HG03575 (cell line): ENCODE measurements around the gene TRIM2.

Experiments
- ATAC-seq: cut with Tn5 transposase; IDR thresholded peaks from one replicate; pipeline ENCODE4 v1.9.1; 2021; ENCODE audit not compliant: unreplicated experiment, insufficient number of reproducible peaks, low FRiP score; ENCODE audit errors: extremely low read depth

Gene TRIM2

DNA sequence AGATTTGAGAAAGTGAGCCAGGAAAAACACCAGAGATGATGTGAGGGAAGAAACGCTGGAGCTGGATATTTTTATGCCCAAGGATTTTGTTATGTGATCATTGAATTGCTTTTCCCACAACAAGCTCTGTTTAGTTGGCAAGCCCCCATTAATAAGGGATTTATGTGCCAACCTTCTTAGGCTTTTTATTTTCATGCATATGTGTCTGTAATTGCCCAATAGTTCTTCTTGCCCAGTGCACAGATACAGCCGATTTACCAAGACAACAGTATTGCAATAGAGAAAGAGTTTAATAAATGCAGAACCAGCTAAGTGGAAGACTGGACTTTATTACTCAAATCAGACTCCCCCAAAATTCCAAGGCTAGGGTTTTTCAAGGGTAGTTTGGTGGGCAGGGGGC is 57.7 kb downstream of the TRIM2 start:
- ATAC-seq, result no peak

DNA sequence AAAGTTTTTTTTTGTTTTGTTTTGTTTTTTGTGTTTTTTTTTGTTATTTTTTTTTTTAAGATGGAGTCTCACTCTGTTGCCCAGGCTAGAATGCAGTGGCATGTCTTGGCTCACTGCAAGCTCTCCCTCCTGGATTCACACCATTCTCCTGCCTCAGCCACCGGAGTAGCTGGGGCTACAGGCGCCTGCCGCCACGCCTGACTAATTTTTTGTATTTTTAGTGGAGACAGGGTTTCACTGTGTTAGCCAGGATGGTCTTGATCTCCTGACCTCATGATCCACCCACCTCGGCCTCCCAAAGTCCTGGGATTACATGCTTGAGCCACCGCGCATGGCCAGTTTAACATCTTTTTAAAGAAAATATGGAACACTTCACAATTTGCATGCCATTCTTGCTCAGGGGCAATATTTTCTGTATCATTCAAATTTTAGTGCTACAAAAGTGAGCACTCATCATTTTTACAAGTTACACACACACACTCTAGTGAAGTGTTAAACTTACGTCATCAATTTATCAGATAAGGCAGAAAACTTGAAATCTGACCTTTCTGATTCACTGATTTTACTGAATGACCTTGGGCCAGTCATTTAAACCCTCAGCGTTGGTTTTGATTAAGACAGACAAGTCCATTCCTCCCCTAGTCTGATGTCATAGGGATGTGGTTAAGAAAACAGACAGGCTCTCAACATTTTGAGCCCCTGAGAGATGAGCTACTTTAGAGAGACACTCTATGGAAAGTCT is 61.2 kb downstream of the TRIM2 start:
- no peak for ATAC-seq

DNA sequence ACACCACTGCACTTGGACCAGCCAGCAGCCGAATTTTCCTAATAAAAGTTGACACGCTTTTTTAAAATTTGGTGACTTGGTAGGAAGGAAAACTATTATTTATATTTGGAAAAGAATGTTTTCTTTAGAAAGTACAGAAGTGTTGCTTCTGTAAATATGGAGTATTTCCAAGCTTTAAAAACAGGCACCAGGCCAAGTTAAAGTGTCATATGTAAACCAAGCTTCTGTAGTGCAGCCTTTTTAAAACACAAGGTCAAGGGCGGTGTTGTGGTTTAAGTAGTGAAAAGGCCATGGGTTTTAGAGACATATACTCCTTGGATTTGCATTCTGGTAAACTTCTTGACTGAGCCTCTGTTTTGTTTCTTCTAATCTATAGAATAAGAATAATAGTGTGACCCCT is 62.7 kb downstream of the TRIM2 start:
- ATAC-seq, result no peak

DNA sequence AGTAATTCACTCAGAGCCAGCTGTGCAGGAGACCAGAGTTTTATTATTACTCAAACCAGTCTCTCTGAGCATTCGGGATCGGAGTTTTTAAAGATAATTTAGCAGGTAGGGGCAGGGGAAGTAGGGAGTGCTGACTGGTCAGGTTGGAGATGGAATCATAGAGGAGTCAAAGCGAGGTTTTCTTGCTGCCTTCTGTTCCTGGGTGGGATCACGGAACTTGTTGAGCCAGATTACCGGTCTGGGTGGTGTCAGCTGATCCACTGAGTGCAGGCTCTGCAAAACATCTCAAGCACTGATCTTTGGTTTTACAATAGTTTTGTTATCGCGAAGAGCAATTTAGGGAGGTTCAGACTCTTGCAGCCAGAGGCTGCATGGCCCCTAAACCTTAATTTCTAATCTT is 63.6 kb downstream of the TRIM2 start:
- ATAC-seq, result no peak

DNA sequence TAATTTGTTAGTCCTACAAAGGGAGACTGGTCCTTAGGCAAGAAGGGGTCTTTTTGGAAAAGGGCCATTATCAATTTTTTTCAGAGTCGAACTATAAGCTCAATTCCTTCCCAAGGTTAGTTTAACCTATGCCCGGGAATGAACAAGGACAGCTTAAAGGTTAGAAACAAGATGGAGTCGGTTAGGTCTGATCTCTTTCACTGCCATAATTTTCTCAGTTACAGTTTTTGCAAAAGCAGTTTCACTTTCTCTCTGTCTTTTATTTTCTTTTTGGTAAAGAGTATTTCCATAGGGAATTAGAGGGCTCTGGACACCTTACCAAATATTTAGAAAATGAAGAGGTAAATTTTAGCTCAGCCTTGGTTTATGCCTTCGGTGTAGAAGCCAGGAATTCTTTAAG is 64.1 kb downstream of the TRIM2 start:
- ATAC-seq, result no peak

DNA sequence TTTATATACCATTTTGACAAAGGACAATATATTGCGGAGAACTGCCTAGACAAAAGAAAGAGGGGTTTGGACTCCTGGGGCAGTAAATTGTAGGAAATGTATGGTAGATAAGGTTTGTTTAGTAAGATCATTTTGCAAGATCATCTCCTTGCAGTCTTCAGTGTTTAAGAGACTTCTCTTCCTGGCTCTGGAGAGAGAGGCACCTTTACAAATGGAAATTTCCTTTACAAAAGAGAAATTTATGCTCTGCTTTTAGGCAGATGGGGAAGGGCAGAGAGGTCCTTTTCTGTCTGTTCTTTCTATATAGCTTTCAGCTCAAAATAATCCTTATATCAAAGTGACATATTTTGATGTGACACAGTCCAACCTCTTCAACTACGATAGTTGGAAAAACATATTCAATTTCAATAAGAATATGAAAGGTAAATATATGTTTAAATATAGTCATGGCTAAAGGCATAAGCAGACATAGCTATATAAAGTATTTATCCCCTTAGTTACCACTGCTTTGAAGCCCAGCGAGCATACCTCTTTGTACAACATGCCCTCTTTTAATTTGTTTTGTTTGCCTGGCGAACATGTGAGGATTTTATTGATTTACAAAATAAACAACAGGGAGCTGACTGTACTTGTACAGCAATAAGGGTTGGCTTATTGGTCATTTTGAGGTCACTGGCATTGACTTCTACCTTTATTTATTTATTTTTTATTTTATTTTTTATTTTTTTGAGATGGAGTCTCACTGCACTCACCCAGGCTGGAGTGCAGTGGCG is 65.2 kb downstream of the TRIM2 start:
- ATAC-seq, result no peak

DNA sequence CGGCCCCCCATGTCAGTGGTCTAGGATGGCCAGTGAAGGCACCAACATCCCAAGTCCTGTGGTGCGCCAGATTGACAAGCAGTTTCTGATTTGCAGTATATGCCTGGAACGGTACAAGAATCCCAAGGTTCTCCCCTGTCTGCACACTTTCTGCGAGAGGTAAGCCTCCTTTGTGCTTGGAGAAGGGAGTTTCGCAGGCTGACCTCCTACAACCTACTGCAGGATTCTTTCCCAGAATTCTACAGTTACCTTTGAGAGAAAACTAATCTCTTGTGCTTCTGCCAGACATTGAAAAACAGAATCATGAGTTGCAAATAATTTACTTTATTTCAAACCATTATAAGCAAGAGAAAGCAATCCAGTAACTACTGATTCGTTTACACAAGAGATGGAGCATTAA is 66.1 kb downstream of the TRIM2 start:
- no peak for ATAC-seq

DNA sequence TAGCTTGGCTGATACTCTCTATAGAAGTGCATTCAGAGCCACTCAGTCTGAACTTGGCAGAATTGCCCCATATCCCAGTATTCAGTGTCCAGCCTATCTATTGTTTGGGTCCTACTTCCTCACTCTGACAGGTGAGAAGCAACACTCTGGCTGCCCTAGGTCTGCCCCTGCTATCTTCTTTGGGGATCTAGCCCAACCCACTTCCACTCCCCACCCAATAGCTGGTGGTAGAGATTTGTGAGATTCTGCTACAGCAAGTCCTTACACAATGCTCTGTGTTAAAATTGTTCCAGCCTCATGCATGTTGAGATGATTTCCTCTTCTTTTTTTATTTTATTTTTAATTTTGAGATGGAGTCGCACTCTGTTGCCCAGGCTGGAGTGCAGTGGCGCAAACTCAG is 67.6 kb downstream of the TRIM2 start:
- ATAC-seq, result no peak

DNA sequence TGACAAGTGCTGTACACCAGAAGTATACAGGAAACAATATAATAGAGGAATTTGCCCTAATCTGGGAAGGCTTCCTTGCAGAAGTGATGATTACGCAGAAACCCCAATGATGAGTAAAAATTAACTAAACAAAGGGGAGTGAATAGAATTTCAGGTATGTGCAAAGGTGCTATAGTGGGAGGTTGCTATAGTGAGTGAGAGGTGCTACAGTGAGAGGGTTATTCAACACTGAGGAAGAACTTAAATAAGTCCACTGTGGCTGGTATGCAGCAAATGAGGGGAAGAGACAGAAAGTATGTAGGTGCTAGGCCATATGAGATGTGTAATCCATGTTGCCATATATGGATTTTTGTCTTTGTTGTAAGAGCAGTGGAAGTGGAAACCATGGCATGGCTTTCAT is 69.5 kb downstream of the TRIM2 start:
- no peak for ATAC-seq

DNA sequence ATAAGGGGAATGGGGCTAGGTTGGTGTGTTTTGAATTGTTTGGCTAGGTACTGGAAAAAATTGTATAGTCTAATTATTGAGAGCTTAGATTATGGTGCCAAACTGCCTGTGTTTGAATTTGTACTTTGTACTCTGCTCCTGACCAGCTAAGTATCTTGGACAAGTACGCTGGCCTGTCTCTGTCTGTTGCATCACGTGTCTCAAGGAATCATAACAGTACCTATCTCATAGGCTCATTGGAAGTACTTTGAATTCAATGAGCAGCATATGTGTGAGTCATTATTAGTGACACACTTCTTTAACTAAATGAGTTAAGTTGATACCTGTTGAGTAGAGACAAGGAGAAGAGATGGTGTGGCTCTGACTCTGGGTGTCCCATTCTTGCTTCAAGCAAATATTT is 70.7 kb downstream of the TRIM2 start:
- no peak for ATAC-seq

DNA sequence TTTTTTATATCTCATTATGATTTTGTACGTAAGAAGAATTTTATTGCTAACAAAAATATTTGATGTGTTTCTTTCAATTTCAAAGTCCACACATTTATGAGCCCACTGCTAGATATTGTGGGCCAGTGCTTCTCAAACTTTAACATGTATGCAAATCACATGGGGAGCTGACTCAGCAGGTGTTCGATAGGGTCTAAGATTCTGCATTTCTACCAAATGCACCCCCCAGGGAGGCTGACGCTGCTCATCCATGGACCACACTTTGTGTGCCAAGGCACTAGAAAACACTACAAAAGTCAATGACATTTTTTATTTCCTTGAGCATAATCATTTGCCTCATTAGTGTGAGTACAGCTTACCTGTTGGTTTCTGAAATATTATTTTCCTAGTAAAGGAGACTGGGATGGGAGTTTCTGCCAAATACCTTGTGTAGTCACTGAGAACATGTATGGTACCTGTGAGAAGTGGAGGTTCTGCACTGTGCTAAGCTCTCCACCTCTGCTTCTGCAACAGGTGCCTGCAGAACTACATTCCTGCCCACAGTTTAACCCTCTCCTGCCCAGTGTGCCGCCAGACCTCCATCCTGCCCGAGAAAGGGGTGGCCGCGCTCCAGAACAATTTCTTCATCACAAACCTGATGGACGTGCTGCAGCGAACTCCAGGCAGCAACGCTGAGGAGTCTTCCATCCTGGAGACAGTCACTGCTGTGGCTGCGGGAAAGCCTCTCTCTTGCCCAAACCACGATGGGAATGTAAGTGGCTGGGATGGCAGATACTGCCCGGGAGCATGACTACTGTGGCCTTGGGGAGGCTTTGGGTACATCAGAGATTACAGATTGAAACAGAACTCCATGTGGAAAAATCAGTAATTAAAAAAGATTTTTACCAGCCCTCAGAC is 71.4 kb downstream of the TRIM2 start:
- ATAC-seq, result no peak

DNA sequence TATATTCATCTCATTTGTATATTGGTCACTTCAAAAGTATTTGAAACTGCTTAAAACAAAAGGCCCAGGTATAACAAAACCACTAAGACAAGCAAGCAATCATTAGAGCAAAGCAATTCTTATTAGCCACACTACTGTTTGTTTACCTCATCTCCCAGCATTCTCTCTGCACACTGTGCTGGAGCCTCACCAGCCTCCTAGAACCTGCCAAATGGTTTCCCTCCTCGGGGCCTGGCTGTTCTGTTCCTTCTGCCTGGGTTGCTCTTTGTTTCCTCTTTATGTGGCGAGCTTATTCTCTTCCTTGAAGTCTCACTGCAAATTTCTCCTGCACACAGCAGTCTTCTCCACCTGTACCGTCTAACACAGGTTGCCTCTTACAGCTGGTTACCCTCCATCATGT is 72.7 kb downstream of the TRIM2 start:
- ATAC-seq, result no peak

DNA sequence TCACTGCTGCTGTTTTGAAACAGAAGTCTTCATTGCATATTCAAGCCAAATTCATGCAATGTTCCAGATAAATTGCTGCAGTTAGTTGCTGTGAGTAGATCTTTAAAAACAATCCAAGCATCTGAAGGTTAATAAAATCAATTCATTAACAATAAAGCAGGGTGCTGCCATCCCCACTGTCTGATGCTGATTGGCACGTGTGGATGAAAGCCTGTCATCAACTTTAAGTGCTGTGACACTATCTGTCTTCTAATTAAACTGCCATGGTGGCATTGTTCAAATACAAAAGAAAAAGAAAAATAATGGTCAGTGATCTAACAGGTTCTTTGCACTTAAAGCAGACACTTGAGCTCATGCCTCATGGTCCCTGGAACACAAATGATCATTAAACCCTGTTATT is 77.2 kb downstream of the TRIM2 start:
- no peak for ATAC-seq

DNA sequence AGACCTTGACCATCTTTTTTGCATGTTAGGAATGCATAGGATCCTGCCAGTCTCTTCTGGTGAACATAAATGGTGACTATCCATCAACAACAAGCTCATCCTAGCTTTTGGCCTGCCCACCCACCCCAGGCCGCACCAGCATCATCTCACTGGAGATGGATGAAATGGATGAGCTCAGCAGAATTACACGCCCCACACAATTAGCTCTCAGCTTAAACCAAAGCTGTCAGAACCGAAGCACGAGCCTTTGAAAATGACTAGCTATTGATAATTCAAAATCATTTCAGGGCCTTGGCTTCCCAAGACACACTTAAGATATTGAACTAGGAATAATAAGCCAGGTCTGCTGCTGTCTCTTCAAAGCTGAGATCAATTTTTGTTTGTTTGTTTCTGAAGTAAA is 77.8 kb downstream of the TRIM2 start:
- no peak for ATAC-seq

DNA sequence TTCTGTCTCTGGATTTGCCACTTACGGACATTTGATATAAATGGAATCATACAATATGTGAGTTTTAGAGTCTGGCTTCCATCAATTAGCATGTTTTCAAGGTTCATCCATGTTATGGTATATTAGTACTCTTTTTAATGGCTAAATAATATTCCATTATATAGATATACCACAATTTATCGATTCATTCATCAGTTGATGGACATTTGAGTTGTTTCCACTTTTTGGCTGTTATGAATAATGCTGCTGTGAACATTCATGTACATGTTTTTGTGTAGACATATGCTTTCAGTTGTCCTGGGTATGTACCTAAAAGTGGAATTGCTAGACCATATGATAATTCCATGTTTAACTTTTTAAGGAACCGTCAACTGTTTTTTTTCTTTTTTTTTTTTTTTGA is 79.0 kb downstream of the TRIM2 start:
- no peak for ATAC-seq

DNA sequence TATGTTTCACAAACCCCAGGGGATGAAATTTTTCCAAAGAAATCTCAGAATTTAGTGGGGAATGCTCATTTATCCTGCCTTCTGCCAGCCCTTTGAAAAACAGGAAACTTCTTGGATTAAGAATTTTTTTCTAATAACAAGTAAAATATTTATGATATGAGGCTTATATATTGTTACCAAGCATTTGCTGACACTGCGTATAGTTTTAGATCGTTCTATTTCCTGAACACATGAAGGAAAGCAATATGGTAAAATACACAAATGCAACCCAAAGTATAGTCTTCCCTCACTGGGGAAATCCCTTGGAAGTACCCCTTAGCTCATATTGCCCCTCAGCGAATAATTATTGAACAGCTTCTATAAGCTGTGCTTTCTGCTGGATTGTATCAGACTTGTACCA is 85.9 kb downstream of the TRIM2 start:
- ATAC-seq, result no peak

DNA sequence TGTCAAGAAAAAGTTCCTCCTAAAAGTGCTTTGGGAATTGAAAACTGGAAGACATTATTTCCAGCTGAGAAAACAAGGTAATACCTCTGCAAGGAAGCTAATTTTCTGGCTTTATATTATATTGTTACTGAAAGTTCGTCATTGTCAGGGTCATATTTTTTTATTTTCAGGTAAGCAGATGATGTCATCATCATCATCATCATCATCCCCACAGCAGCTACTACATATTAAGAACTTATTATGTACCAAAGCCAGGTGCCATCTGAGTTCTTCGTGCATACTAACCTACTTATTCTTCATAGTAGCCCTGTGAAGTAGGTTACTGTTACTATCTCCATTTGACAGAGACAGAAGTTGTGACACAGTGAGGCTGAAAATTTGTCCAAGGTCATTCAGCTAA is 87.3 kb downstream of the TRIM2 start:
- no peak for ATAC-seq

DNA sequence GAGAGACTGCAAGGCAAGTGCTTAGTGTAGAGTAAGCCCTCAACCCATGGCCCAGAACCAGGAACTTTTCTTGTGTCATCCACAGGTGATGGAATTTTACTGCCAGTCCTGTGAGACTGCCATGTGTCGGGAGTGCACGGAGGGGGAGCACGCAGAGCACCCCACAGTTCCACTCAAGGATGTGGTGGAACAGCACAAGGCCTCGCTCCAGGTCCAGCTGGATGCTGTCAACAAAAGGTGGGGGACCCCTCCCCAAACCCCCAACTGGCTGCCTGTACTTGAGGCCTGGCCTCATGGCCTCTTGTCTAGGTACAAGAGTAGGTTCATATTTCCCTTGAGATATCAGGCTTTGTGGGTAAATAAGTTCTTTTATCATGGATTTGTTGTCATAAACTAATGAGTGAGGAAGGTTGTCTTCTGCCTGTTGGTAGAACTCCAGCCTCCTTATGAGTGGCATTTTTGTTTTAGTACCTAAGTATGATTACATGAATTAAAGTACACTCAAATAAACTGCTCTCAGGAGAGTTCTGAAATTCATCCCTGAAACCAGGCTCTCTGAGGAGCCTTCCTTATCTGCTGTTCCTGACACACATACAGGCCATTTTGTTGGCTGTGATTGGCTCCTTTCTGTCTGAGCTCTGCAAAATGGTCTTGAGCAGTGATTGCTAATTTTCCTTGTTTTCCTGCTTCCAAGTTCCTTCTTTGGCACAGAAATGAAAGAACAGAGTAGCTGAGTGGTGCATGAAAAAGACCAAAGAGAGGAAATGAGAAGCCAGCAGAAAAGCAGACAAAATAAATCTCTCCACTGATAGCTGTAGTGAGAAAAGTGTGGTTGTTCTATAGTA is 88.9 kb downstream of the TRIM2 start:
- ATAC-seq, result no peak

DNA sequence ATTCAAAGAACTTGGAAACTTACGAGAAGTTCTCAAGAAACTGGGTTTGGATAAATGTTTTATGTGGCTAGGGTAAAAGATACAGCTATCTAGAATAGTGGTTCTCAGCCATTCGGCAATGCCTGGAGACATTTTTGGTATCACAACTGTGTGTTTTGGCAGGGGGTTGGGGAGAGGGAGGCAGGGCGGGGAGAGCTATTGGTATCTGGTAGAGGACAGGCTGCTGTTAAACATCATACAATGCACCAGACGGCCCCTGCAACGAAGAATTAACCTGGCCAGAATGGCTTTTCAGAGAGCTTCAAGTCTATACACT is 89.5 kb downstream of the TRIM2 start:
- no peak for ATAC-seq
